GM23338 (cell line): ENCODE results near the gene TXNRD1. TPM values are rescaled to one million over a fixed set of nuclear protein-coding genes. Genes with fewer than 3 reads are reported as not detected.

Source experiments
- ATAC-seq: fragments of 200-7000 bp; cut with Tn5 transposase; 3 replicates; pipeline ENCODE4 v1.9.1; 2020
- DNase-seq: peaks from one replicate; pipeline ENCODE4 v3.0.0-alpha.2; 2015; ENCODE audit warnings: low spot score
- H2AFZ ChIP-seq: fragments of 200-600 bp; sonication (generic); 2 replicates; pipeline ENCODE4 v1.8.0; 2016; ENCODE audit warnings: antibody characterized with exemption, mild to moderate bottlenecking, moderate library complexity
- H3F3A ChIP-seq: fragments of 200-600 bp; sonication (generic); replicated peaks from 2 replicates; pipeline ENCODE4 v1.8.0; 2017; ENCODE audit warnings: antibody characterized with exemption, mixed run types, low read depth
- H3K27ac ChIP-seq: fragments of 200-600 bp; sonication (generic); 2 replicates; pipeline ENCODE4 v1.6.1; 2016; ENCODE audit warnings: low read depth
- H3K27me3 ChIP-seq: fragments of 200-600 bp; sonication (generic); 2 replicates; pipeline ENCODE4 v1.8.0; 2016; ENCODE audit warnings: mild to moderate bottlenecking, mixed run types, moderate library complexity; ENCODE audit not compliant: insufficient read depth
- H3K36me3 ChIP-seq: fragments of 200-600 bp; sonication (generic); 2 replicates; pipeline ENCODE4 v1.8.0; 2016; ENCODE audit warnings: mild to moderate bottlenecking; ENCODE audit not compliant: insufficient read depth
- H3K4me1 ChIP-seq: fragments of 200-600 bp; sonication (generic); 2 replicates; pipeline ENCODE4 v1.8.0; 2016; ENCODE audit warnings: mild to moderate bottlenecking, moderate library complexity; ENCODE audit not compliant: insufficient read depth
- H3K4me2 ChIP-seq: fragments of 200-600 bp; sonication (generic); 2 replicates; pipeline ENCODE4 v1.7.1; 2017; ENCODE audit warnings: mixed run types
- H3K4me3 ChIP-seq: fragments of 200-600 bp; sonication (generic); 2 replicates; pipeline ENCODE4 v1.6.1; 2016; ENCODE audit warnings: mixed run types
- H3K79me2 ChIP-seq: fragments of 200-600 bp; sonication (generic); replicated peaks from 2 replicates; pipeline ENCODE4 v1.8.0; 2017; ENCODE audit warnings: mild to moderate bottlenecking; ENCODE audit not compliant: insufficient read depth
- H3K9me2 ChIP-seq: fragments of 200-600 bp; sonication (generic); 2 replicates; pipeline ENCODE4 v1.8.0; 2017; ENCODE audit not compliant: insufficient read depth
- H4K20me1 ChIP-seq: fragments of 200-600 bp; sonication (generic); replicated peaks from 2 replicates; pipeline ENCODE4 v1.8.0; 2017; ENCODE audit warnings: mild to moderate bottlenecking; ENCODE audit not compliant: insufficient read depth
- H3K27ac Mint-ChIP-seq: 2 replicates; pipeline ENCODE4 v1.8.0; 2020; ENCODE audit warnings: inconsistent platforms, mild to moderate bottlenecking, moderate library complexity, mixed read lengths
- H3K27me3 Mint-ChIP-seq: 3 replicates; pipeline ENCODE4 v1.8.0; 2022; ENCODE audit warnings: low read depth, mild to moderate bottlenecking, moderate library complexity, mixed read lengths, inconsistent platforms; ENCODE audit not compliant: insufficient read depth, poor library complexity
- H3K36me3 Mint-ChIP-seq: 3 replicates; pipeline ENCODE4 v1.8.0; 2021; ENCODE audit warnings: low read depth, mild to moderate bottlenecking, inconsistent platforms, moderate library complexity, mixed read lengths
- H3K4me1 Mint-ChIP-seq: 3 replicates; pipeline ENCODE4 v1.8.0; 2020; ENCODE audit warnings: mild to moderate bottlenecking, inconsistent platforms, mixed read lengths
- H3K4me3 Mint-ChIP-seq: 3 replicates; pipeline ENCODE4 v1.8.0; 2021; ENCODE audit warnings: moderate library complexity, mild to moderate bottlenecking, inconsistent platforms, mixed read lengths
- H3K9me3 Mint-ChIP-seq: 3 replicates; pipeline ENCODE4 v1.8.0; 2020; ENCODE audit warnings: moderate library complexity, mild to moderate bottlenecking, inconsistent platforms, mixed read lengths
- CREB1 ChIP-seq: fragments of 250-450 bp; sonication (Bioruptor Pico); IDR thresholded peaks from 2 replicates; pipeline ENCODE4 v1.5.0; 2020; ENCODE audit warnings: low read depth, mild to moderate bottlenecking, moderate library complexity
- EZH2 ChIP-seq: fragments of 200-600 bp; sonication (generic); IDR thresholded peaks from one replicate; pipeline ENCODE4 v1.8.0; 2017; ENCODE audit warnings: antibody characterized with exemption, mild to moderate bottlenecking, low read depth; ENCODE audit not compliant: unreplicated experiment
- EZH2phosphoT487 ChIP-seq: fragments of 200-600 bp; sonication (generic); IDR thresholded peaks from one replicate; pipeline ENCODE4 v1.8.1; 2018; ENCODE audit warnings: antibody characterized with exemption; ENCODE audit not compliant: unreplicated experiment
- JUNB ChIP-seq: IDR thresholded peaks from one replicate; pipeline ENCODE4 v1.6.1; 2016; ENCODE audit warnings: antibody characterized with exemption; ENCODE audit not compliant: unreplicated experiment
- NANOG ChIP-seq: IDR thresholded peaks from 2 replicates; pipeline ENCODE4 v1.6.1; 2016; ENCODE audit warnings: antibody characterized with exemption, borderline replicate concordance
- POLR2AphosphoS5 ChIP-seq: IDR thresholded peaks from 2 replicates; pipeline ENCODE4 v1.6.1; 2016; ENCODE audit warnings: antibody characterized with exemption, low read depth
- STAT1 ChIP-seq: IDR thresholded peaks from one replicate; pipeline ENCODE4 v1.6.1; 2016; ENCODE audit warnings: antibody characterized with exemption; ENCODE audit not compliant: unreplicated experiment
- ZNF114 ChIP-seq: fragments of 250-450 bp; sonication (Bioruptor Pico); IDR thresholded peaks from 2 replicates; pipeline ENCODE4 v1.5.0; 2020; ENCODE audit warnings: mild to moderate bottlenecking, moderate library complexity
- ZNF331 ChIP-seq: fragments of 250-450 bp; sonication (Bioruptor Pico); IDR thresholded peaks from 2 replicates; pipeline ENCODE4 v1.5.0; 2020; ENCODE audit warnings: low read depth, mild to moderate bottlenecking, moderate library complexity
- polyA plus RNA-seq: library from polyadenylated mRNA; unstranded; fragments of >200 nt; fragmentation: Nextera tagmentation; extraction: Ambion mirVana; gene quantifications from 2 replicates; pipeline ENCODE4 v1.2.1, GENCODE V29; 2016
- total RNA-seq: library from RNA; depleted of rRNA; stranded (reverse); fragments of >200 nt; shearing (Covaris generic); gene quantifications from 2 replicates; pipeline ENCODE4 v1.2.3, GENCODE V29; 2014
- TF ChIP-seq, protein P1 (sequence below), 2 experiments: fragments of 200-600 bp in 1 of 2; sonication (generic) in 1 of 2; conservative IDR thresholded peaks; 2 replicates each; pipeline versions ENCODE4 v1.5.1 to v1.6.1; 2016 to 2017; ENCODE audit warnings: antibody characterized with exemption in 2 of 2, low read depth in 2 of 2, mild to moderate bottlenecking in 2 of 2, moderate library complexity in 1 of 2
- TF ChIP-seq, protein P2 (sequence below): fragments of 250-450 bp; sonication (Bioruptor Pico); IDR thresholded peaks from 2 replicates; pipeline ENCODE4 v1.5.0; 2020; ENCODE audit warnings: mild to moderate bottlenecking, moderate library complexity
- TF ChIP-seq, protein P3 (sequence below): IDR thresholded peaks from one replicate; pipeline ENCODE4 v1.6.1; 2018; ENCODE audit warnings: antibody characterized with exemption; ENCODE audit not compliant: unreplicated experiment
- TF ChIP-seq, protein P4 (sequence below): IDR thresholded peaks from 2 replicates; pipeline ENCODE4 v1.6.1; 2016; ENCODE audit warnings: antibody characterized with exemption

The TXNRD1 gene
- total and polyA plus RNA-seq, 2 experiments from 2014 or later: 115 to 127 TPM

DNA sequence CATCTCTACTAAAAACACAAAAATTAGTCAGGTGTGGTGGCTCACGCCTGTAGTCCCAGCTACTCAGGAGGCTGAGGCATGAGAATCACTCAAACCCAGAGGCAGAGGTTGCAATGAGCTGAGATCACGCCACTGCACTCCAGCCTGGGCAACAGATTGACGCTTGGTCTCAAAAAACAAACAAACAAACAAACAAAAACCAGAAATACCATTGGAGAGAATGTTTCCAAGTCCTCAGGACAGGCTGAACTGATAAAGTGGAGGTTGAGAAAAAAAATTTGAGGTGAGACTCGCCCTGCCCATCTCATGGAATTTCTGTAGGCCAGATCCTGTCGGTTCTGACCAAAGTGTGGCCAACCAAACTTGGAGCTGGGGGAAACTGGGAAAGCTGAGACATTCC is 47.0 kb upstream of the TXNRD1 start:
- H3F3A ChIP-seq: no peaks in the 10 kb centered on the region
- no peaks in the 10 kb centered on the region for H3K36me3 ChIP-seq
- DNase-seq (no peak), ATAC-seq (no peak)
- no peak for TF ChIP-seq CREB1 (CRISPR knock-in tag)
- TF ChIP-seq ZNF114 (CRISPR knock-in tag): no peak
- TF ChIP-seq, protein P1, sequence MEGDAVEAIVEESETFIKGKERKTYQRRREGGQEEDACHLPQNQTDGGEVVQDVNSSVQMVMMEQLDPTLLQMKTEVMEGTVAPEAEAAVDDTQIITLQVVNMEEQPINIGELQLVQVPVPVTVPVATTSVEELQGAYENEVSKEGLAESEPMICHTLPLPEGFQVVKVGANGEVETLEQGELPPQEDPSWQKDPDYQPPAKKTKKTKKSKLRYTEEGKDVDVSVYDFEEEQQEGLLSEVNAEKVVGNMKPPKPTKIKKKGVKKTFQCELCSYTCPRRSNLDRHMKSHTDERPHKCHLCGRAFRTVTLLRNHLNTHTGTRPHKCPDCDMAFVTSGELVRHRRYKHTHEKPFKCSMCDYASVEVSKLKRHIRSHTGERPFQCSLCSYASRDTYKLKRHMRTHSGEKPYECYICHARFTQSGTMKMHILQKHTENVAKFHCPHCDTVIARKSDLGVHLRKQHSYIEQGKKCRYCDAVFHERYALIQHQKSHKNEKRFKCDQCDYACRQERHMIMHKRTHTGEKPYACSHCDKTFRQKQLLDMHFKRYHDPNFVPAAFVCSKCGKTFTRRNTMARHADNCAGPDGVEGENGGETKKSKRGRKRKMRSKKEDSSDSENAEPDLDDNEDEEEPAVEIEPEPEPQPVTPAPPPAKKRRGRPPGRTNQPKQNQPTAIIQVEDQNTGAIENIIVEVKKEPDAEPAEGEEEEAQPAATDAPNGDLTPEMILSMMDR (conservative IDR thresholded peaks at IDR 0.05; ENCODE audit: low read depth in 2 of 2): no peak
- TF ChIP-seq ZNF331 (CRISPR knock-in tag): no peak
- TF ChIP-seq POLR2AphosphoS5: no peak
- TF ChIP-seq EZH2phosphoT487: no peak
- TF ChIP-seq, protein P2, sequence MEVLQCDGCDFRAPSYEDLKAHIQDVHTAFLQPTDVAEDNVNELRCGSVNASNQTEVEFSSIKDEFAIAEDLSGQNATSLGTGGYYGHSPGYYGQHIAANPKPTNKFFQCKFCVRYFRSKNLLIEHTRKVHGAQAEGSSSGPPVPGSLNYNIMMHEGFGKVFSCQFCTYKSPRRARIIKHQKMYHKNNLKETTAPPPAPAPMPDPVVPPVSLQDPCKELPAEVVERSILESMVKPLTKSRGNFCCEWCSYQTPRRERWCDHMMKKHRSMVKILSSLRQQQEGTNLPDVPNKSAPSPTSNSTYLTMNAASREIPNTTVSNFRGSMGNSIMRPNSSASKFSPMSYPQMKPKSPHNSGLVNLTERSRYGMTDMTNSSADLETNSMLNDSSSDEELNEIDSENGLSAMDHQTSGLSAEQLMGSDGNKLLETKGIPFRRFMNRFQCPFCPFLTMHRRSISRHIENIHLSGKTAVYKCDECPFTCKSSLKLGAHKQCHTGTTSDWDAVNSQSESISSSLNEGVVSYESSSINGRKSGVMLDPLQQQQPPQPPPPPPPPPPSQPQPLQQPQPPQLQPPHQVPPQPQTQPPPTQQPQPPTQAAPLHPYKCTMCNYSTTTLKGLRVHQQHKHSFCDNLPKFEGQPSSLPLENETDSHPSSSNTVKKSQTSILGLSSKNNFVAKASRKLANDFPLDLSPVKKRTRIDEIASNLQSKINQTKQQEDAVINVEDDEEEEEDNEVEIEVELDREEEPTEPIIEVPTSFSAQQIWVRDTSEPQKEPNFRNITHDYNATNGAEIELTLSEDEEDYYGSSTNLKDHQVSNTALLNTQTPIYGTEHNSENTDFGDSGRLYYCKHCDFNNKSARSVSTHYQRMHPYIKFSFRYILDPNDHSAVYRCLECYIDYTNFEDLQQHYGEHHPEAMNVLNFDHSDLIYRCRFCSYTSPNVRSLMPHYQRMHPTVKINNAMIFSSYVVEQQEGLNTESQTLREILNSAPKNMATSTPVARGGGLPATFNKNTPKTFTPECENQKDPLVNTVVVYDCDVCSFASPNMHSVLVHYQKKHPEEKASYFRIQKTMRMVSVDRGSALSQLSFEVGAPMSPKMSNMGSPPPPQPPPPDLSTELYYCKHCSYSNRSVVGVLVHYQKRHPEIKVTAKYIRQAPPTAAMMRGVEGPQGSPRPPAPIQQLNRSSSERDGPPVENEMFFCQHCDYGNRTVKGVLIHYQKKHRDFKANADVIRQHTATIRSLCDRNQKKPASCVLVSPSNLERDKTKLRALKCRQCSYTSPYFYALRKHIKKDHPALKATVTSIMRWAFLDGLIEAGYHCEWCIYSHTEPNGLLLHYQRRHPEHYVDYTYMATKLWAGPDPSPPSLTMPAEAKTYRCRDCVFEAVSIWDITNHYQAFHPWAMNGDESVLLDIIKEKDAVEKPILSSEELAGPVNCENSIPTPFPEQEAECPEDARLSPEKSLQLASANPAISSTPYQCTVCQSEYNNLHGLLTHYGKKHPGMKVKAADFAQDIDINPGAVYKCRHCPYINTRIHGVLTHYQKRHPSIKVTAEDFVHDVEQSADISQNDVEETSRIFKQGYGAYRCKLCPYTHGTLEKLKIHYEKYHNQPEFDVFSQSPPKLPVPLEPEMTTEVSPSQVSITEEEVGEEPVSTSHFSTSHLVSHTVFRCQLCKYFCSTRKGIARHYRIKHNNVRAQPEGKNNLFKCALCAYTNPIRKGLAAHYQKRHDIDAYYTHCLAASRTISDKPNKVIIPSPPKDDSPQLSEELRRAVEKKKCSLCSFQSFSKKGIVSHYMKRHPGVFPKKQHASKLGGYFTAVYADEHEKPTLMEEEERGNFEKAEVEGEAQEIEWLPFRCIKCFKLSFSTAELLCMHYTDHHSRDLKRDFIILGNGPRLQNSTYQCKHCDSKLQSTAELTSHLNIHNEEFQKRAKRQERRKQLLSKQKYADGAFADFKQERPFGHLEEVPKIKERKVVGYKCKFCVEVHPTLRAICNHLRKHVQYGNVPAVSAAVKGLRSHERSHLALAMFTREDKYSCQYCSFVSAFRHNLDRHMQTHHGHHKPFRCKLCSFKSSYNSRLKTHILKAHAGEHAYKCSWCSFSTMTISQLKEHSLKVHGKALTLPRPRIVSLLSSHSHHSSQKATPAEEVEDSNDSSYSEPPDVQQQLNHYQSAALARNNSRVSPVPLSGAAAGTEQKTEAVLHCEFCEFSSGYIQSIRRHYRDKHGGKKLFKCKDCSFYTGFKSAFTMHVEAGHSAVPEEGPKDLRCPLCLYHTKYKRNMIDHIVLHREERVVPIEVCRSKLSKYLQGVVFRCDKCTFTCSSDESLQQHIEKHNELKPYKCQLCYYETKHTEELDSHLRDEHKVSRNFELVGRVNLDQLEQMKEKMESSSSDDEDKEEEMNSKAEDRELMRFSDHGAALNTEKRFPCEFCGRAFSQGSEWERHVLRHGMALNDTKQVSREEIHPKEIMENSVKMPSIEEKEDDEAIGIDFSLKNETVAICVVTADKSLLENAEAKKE (CRISPR knock-in tag): no peak
- TF ChIP-seq STAT1: no peak
- TF ChIP-seq NANOG: no peak
- TF ChIP-seq, protein P3, sequence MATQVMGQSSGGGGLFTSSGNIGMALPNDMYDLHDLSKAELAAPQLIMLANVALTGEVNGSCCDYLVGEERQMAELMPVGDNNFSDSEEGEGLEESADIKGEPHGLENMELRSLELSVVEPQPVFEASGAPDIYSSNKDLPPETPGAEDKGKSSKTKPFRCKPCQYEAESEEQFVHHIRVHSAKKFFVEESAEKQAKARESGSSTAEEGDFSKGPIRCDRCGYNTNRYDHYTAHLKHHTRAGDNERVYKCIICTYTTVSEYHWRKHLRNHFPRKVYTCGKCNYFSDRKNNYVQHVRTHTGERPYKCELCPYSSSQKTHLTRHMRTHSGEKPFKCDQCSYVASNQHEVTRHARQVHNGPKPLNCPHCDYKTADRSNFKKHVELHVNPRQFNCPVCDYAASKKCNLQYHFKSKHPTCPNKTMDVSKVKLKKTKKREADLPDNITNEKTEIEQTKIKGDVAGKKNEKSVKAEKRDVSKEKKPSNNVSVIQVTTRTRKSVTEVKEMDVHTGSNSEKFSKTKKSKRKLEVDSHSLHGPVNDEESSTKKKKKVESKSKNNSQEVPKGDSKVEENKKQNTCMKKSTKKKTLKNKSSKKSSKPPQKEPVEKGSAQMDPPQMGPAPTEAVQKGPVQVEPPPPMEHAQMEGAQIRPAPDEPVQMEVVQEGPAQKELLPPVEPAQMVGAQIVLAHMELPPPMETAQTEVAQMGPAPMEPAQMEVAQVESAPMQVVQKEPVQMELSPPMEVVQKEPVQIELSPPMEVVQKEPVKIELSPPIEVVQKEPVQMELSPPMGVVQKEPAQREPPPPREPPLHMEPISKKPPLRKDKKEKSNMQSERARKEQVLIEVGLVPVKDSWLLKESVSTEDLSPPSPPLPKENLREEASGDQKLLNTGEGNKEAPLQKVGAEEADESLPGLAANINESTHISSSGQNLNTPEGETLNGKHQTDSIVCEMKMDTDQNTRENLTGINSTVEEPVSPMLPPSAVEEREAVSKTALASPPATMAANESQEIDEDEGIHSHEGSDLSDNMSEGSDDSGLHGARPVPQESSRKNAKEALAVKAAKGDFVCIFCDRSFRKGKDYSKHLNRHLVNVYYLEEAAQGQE: no peak
- no peak for TF ChIP-seq EZH2
- TF ChIP-seq, protein P4, sequence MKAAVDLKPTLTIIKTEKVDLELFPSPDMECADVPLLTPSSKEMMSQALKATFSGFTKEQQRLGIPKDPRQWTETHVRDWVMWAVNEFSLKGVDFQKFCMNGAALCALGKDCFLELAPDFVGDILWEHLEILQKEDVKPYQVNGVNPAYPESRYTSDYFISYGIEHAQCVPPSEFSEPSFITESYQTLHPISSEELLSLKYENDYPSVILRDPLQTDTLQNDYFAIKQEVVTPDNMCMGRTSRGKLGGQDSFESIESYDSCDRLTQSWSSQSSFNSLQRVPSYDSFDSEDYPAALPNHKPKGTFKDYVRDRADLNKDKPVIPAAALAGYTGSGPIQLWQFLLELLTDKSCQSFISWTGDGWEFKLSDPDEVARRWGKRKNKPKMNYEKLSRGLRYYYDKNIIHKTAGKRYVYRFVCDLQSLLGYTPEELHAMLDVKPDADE: no peak
- no peak for TF ChIP-seq JUNB
- Mint-ChIP-seq H3K4me3 (no peak overlapping the region), H3K27ac (no peak overlapping the region), H3K36me3 (no peaks in the 10 kb centered on the region), H3K9me3 (no peaks in the 10 kb centered on the region; the same call in 2 of the 3 replicates), H3K4me1 (0 out of 3 replicates have a peak, but pooled peaks cover 2% of the 10 kb centered on the region), H3K27me3 (peaks cover 2% of the 10 kb centered on the region)
- 0 out of 2 replicates have a peak, but pooled peaks cover 4% of the 10 kb centered on the region for H3K9me2 ChIP-seq
- H3K27ac ChIP-seq: no peak overlapping the region
- no peak overlapping the region for H3K4me2 ChIP-seq
- H4K20me1 ChIP-seq: no peaks in the 10 kb centered on the region
- H3K4me3 ChIP-seq: no peak overlapping the region
- no peaks in the 10 kb centered on the region for H3K27me3 ChIP-seq
- peaks cover 8% of the 10 kb centered on the region; the same call in 1 of the 2 replicates for H3K4me1 ChIP-seq
- no peak overlapping the region for H2AFZ ChIP-seq
- no peaks in the 10 kb centered on the region for H3K79me2 ChIP-seq
